ENCODE measurements around the gene SLC6A18. TPM values are rescaled to one million over a fixed set of nuclear protein-coding genes. Genes with fewer than 3 reads are reported as not detected.
"Not testable (repeated sequence)": the region's sequence is repeated elsewhere in the genome, so short reads cannot be mapped to it uniquely, and the experiment has no call there.

The SLC6A18 gene
- total RNA-seq, 1 donor from 2014 or later: not detected

DNA sequence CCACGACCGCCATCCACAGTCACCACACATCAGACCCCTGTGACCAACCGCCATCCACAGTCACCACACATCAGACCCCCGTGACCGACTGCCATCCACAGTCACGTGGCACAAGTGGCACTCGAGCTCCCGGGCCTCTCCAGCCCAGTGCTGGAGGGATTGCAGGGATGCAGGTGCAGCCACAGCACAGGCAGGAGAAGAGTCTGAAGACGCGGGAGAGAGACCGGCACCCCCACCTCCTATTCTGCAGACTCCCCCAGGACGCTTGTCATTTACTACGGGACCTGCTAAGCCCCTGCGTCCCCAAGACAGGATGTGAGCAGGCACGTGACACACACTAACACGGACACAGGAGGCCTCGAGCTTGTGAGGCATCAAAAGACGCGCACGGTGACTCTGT is 48.6 kb downstream of the SLC6A18 start:
- intact Hi-C loops (cut with micrococcal nuclease): no loop called here

GRCh38 chr5:1274471-1274870 is 49.3 kb downstream of the SLC6A18 start:
- intact Hi-C loops (cut with micrococcal nuclease): no loop called here

- intact Hi-C loops (cut with micrococcal nuclease): not testable (repeated sequence)
These were observed 50.5 kb downstream of the SLC6A18 start for GRCh38 chr5:1275397-1276391.

GRCh38 chr5:1276930-1277329 is 51.7 kb downstream of the SLC6A18 start:
- intact Hi-C loops (cut with micrococcal nuclease): no loop called here

DNA sequence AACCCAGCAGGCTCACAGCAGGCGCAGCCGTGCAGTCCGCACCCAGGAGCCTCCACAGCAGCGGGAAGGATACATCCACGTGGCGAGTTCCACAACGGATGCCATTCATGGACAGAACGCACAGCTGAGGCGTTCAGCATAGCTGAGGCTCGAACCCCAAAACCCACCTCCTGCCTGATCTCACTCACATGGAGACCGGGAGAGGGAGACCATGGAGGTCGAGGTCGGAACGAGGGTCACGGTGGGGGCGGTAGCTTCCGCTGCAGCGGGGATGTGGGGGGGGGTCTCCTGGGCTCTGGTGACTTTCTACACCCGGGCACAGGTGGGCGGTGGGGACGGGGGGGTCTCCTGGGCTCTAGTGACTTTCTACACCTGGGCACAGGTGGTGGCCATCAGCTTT is 52.1 kb downstream of the SLC6A18 start:
- intact Hi-C loops (cut with micrococcal nuclease): no loop called here

DNA sequence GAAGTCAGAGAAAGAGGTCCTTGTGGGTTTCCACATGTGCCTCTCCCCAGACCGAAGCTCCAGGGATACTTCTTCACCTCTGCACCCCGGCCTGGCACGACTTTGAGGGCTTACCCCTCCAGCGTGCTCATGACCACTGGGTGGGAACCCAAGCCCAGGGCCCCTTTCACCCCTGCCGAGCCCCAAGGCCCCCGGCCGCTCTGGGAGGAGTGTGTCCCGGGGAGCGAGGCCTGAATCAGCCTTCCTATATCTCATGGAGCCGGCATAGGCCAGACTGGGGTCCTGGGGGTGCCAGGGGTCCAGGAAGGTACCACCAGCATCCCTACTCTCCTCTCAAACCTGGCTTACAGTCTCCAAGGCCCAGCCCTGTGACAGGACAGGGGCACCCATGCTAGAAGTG is 52.6 kb downstream of the SLC6A18 start:
- intact Hi-C loops (cut with micrococcal nuclease): no loop called here

- intact Hi-C loops (cut with micrococcal nuclease): no loop called here
These were observed 53.0 kb downstream of the SLC6A18 start for GRCh38 chr5:1278216-1278615.

DNA sequence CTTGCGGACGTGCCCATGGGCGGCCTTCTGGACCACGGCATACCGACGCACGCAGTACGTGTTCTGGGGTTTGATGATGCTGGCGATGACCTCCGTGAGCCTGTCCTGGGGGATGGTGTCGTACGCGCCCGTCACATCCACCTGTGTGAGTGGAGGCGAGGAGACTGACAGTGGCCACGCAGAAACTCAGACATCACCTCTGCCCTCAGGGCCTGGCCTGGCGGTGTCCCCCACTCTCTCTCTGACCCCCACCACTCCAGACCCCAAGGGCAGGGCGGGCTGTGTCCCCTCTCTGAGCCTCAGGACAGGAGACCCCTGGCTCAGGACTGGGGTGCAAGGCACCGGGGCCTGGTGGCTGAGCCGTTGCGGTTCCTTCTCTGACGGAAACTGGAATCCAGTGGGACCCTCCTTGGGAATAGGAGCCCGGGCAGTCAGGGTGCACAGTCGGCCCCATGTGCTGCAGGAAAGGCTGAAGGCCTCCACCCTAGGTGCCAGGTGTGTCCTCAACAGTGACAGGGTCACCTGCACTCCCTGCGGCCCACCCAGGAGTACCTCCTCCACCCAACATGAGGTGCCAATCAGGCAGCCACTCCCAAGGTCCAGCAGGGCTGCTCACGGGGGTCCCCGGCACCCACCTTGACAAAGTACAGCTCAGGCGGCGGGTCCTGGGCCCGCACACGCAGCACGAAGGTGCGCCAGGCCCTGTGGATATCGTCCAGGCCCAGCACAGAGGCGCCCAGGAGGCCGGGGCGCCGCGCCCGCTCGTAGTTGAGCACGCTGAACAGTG is 53.7 kb downstream of the SLC6A18 start:
- intact Hi-C loops (cut with micrococcal nuclease): no loop called here

- intact Hi-C loops (cut with micrococcal nuclease): no loop called here
These were observed 54.4 kb downstream of the SLC6A18 start for GRCh38 chr5:1279443-1280151.

- intact Hi-C loops (cut with micrococcal nuclease): no loop called here
These were observed 55.2 kb downstream of the SLC6A18 start for GRCh38 chr5:1280177-1281037.

DNA sequence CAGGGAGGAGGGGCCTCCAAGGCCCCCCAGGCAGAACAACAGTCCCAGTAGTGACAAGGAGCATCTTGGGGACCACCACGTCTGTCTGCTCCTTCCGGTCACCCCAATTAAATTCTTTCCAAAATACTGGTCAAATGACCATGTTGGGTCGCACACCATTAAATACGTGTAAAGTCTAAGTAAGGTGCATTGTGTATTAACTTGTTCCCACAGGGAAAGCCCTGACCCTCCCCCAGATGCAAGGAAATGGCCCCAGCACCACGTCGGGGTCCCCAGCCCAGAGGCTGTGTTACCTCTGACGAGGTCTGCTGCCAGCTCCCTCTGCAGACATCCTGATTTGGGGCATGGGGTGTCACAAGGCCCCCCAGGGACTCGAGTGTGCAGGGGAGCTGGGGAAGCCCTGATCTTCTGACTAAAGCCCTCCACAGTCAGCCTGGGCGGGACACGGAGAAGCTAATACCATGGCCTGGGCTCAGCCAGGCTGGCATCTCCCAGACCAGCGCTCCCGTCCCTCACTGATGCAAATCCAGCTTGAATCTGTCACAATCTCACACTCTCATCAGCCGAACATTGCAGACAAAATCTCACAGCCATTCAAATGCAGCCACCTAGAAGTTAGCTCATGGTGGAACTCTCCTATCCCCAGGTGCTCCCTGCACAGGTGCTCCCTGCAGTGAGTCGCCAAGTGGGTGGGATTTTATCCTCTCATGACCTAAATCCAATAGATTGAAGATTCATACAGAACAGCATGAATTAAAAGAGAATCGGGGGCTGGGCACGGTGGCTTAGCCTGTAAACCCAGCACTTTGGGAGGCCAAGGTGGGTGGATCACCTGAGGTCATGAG is 56.1 kb downstream of the SLC6A18 start:
- intact Hi-C loops (cut with micrococcal nuclease): no loop called here

DNA sequence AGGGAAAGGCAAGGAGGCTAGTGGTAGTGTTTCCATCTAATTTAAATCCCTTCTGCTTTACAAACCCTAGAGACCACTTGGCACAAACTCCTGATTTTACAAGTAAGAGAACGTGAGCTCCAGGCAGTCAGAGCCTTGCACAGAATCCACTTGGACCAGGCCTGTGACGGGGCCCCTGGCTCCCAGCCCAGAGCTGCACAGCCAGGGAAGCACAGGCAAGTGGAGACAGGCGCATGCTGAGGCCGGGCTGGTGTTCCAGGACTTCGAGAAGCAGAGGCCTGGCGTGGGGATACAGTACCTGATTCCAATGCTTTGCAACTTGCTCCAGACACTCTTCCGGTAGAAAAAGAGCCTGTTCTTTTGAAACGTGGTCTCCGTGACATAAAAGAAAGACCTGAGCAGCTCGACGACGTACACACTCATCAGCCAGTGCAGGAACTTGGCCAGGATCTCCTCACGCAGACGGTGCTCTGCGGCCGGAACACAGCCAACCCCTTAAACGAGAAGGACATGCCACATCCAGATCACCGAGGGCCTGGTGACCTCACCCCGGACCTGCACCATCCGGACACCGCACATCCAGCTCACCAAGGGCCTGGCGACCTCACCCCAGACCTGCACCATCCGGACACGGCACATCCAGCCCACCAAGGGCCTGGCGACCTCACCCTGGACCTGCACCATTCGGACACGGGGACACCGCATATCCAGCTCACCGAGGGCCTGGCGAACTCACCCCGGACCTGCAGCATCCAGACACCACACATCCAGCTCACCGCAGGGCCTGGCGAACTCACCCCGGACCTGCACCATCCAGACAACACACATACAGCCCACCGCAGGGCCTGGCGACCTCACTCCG is 57.2 kb downstream of the SLC6A18 start:
- intact Hi-C loops (cut with micrococcal nuclease): no loop called here

DNA sequence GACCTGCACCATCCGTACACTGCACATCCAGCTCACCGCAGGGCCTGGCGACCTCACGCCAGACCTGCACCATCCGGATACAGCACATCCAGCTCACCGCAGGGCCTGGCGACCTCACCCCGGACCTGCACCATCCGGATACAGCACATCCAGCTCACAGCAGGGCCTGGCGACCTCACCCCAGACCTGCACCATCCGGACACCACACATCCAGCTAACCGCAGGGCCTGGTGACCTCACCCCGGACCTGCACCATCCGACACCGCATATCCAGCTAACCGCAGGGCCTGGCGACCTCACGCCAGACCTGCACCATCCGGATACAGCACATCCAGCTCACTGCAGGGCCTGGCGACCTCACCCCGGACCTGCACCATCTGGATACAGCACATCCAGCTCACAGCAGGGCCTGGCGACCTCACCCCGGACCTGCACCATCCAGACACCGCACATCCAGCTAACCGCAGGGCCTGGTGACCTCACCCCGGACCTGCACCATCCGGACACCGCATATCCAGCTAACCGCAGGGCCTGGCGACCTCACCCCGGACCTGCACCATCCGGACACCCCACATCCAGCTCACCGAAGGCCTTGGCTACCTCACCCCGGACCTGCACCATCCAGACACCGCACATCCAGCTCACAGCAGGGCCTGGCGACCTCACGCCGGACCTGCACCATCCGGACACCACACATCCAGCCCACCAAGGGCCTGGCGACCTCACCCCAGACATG is 58.0 kb downstream of the SLC6A18 start:
- intact Hi-C loops (cut with micrococcal nuclease): not testable (repeated sequence)

GRCh38 chr5:1283729-1284041 is 58.5 kb downstream of the SLC6A18 start:
- intact Hi-C loops (cut with micrococcal nuclease): not testable (repeated sequence)

DNA sequence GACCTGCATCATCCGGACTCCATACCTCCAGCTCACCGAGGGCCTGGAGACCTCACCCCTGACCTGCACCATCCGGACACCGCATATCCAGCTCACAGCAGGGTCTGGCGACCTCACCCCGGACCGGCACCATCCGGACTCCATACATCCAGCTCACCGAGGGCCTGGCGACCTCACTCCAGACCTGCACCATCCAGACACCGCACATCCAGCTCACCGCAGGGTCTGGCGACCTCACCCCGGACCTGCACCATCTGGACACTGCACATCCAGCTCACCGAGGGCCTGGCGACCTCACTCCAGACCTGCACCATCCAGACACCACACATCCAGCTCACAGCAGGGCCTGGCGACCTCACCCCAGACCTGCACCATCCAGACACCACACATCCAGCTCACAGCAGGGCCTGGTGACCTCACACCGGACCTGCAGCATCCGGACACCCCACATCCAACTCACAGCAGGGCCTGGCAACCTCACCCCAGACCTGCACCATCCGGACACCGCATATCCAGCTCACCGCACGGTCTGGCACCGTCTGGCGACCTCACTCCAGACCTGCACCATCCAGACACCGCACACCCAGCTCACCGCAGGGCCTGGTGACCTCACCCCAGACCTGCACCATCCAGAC is 59.3 kb downstream of the SLC6A18 start:
- intact Hi-C loops (cut with micrococcal nuclease): not testable (repeated sequence)

DNA sequence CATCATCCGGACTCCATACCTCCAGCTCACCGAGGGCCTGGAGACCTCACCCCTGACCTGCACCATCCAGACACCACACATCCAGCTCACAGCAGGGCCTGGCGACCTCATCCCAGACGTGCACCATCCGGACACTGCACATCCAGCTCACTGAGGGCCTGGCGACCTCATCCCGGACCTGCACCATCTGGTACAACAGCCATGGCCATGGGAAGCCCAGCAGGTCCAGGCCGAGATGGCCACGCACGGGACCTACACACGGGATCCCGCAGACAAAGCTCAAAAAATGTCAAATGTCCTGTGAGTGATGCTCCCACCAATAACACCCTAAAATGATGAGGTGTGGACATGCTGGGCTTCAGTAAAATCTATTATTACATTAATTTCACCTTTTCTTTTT is 60.0 kb downstream of the SLC6A18 start:
- intact Hi-C loops (cut with micrococcal nuclease): no loop called here

DNA sequence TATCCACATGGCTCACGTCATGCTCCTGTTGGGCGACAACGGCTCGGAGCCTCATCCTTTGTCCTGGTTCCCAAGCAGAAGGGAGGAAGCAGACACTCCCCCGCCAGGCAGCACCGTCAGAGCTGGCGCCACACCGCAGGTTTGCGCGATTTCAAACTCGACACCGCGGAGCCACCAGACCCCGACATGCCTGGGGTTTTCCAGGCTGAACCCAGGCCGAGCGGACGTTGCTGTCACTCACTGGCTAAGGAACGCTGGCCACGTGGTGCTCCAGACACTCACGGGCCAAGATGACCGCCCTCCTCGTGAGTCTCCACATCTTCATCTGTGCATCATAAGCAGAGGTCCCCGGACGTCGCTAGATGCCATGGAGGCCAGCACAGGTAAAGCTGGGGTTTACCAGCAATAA is 60.7 kb downstream of the SLC6A18 start:
- intact Hi-C loops (cut with micrococcal nuclease): no loop called here
